HG02870 (cell line): Measurements from ENCODE around the gene ITPA.

Source experiments
- ATAC-seq: cut with Tn5 transposase; IDR thresholded peaks from one replicate; pipeline ENCODE4 v1.9.1; 2021; ENCODE audit warnings: mild to moderate bottlenecking, moderate library complexity; ENCODE audit not compliant: unreplicated experiment

The ITPA gene

GRCh38 chr20:3209257-3209945, at the start of gene ITPA:
TSS of gene ITPA (plus strand) at chr20:3209498. CDS start at chr20:3209552, 54 bp downstream.
- no peak for ATAC-seq

GRCh38 chr20:3160418-3160817, 48.9 kb upstream of the ITPA start:
- no peak for ATAC-seq

- no peak for ATAC-seq
Measured at GRCh38 chr20:3161316-3162079, 47.8 kb upstream of the ITPA start.

GRCh38 chr20:3162080-3162611, 47.2 kb upstream of the ITPA start:
- ATAC-seq = no peak

GRCh38 chr20:3163099-3164042, 45.9 kb upstream of the ITPA start:
- ATAC-seq = no peak

GRCh38 chr20:3164043-3164762, 45.1 kb upstream of the ITPA start:
- ATAC-seq = no peak

- ATAC-seq = no peak
Measured at GRCh38 chr20:3164763-3165410, 44.4 kb upstream of the ITPA start.

- ATAC-seq = no peak
Measured at GRCh38 chr20:3165473-3166337, 43.6 kb upstream of the ITPA start.

- ATAC-seq = no peak
Measured at GRCh38 chr20:3166338-3166912, 42.9 kb upstream of the ITPA start.

- no peak for ATAC-seq
Measured at GRCh38 chr20:3166913-3167342, 42.4 kb upstream of the ITPA start.

GRCh38 chr20:3167738-3168078, 41.6 kb upstream of the ITPA start:
- no peak for ATAC-seq

- ATAC-seq = no peak
Measured at GRCh38 chr20:3168079-3168828, 41.0 kb upstream of the ITPA start.

GRCh38 chr20:3168829-3169590, 40.3 kb upstream of the ITPA start:
- no peak for ATAC-seq

- ATAC-seq = no peak
Measured at GRCh38 chr20:3171391-3172125, 37.7 kb upstream of the ITPA start.

GRCh38 chr20:3172126-3172932, 37.0 kb upstream of the ITPA start:
- no peak for ATAC-seq
